Mucosa of rectum (tissue), 2 donors: ENCODE data around the gene ADGRL3.
"Not testable (repeated sequence)": the region's sequence is repeated elsewhere in the genome, so short reads cannot be mapped to it uniquely, and the experiment has no call there.

ENCODE experiments used
- H3K27ac ChIP-seq, 2 donors: one replicate each; pipeline ENCODE4 v1.7.0; 2013; ENCODE audit warnings: inconsistent platforms in 2 of 2, low read depth in 2 of 2, low read length in 2 of 2
- H3K27me3 ChIP-seq, 2 donors: one replicate each; pipeline ENCODE4 v1.7.0; 2013; ENCODE audit warnings: low read length in 2 of 2; ENCODE audit not compliant: control insufficient read depth in 2 of 2, insufficient read depth in 2 of 2
- H3K36me3 ChIP-seq, 2 donors: one replicate each; pipeline ENCODE4 v1.7.0; 2013; ENCODE audit warnings: low read length in 2 of 2; ENCODE audit not compliant: control insufficient read depth in 2 of 2, insufficient read depth in 2 of 2
- H3K4me1 ChIP-seq, 2 donors: one replicate each; pipeline ENCODE4 v1.7.0; 2013; ENCODE audit warnings: low read length in 2 of 2, mild to moderate bottlenecking in 1 of 2; ENCODE audit not compliant: control insufficient read depth in 2 of 2, insufficient read depth in 2 of 2
- H3K4me3 ChIP-seq, 2 donors: one replicate each; pipeline ENCODE4 v1.7.0; 2013; ENCODE audit warnings: low read length in 2 of 2
- H3K9ac ChIP-seq, 2 donors: one replicate each; pipeline ENCODE4 v1.7.0; 2013; ENCODE audit warnings: low read length in 2 of 2, low read depth in 1 of 2, mild to moderate bottlenecking in 1 of 2
- H3K9me3 ChIP-seq, 2 donors: one replicate each; pipeline ENCODE4 v1.7.0; 2013; ENCODE audit warnings: low read length in 2 of 2; ENCODE audit not compliant: control insufficient read depth in 2 of 2
- donor health status: healthy.
- donor health status: Normal muscosa, but diverticular disease.

ADGRL3 gene

DNA sequence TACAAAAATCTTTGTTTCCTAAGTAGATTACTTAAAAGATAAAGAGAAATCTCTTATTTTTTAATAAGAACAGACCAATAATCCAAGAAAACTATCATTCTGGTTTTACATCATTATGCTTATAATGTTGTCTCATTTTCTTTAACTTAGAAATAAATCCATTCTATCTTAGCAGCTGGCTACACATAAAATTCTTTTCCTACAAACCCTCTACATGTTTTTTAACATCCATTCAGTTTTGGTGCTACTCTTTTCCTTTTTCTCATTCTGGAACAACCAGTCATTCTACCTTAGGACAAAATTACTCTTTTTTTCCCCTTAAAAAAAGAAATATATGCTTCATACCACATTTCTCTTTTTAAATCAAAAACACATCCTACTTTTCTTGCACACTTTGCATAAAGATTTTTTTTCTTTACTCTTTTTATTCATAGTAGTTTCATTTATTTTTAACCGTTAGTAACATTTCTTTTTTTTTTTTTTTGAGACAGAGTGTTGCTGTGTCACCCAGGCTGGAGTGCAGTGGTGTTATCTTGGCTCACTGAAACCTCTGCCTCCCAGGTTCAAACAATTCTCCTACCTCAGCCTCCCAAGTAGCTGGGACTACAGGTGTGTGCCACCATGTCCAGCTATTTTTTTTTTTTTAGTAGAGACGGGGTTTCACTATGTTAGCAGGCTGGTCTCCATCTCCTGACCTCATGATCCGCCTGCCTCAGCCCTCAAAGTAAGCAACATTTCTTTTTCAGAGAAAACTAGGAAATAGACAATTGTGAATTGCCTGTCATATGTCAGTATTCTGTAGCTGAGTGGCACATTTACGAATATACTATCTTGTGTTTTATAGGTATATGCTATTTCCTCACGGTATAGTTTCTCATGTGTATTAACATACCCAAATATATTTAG lies 562.8 kb downstream of the ADGRL3 start:
- H3K9ac ChIP-seq = no peak overlapping the region
- H3K27ac ChIP-seq = no peak overlapping the region
- no peaks in the 10 kb centered on the region for H3K27me3 ChIP-seq
- H3K9me3 ChIP-seq = no peaks in the 10 kb centered on the region
- no peaks in the 10 kb centered on the region for H3K4me1 ChIP-seq
- no peak overlapping the region for H3K4me3 ChIP-seq
- H3K36me3 ChIP-seq = no peaks in the 10 kb centered on the region

DNA sequence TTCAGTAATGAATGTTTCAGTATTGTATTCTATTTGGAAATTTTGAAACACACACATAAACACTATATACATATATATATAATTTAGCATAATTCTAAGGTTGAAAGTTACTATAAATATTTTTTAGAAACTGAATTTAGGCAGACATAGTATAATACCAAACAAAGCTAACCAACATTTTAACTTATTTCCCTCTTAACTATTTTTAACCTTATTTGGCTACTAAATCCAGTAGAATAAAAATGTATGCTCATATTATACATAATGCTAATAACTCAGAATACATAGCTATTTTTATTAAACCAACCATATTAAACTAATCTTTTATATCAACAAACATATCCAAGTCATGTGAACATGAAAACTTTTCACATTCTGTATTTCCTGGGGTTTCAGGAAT lies 563.6 kb downstream of the ADGRL3 start:
- Histone ChIP-seq H3K9me3 (no peaks in the 10 kb centered on the region), H3K4me1 (no peaks in the 10 kb centered on the region), H3K27me3 (no peaks in the 10 kb centered on the region), H3K4me3 (no peak overlapping the region), H3K36me3 (no peaks in the 10 kb centered on the region), H3K27ac (no peak overlapping the region), H3K9ac (no peak overlapping the region)

DNA sequence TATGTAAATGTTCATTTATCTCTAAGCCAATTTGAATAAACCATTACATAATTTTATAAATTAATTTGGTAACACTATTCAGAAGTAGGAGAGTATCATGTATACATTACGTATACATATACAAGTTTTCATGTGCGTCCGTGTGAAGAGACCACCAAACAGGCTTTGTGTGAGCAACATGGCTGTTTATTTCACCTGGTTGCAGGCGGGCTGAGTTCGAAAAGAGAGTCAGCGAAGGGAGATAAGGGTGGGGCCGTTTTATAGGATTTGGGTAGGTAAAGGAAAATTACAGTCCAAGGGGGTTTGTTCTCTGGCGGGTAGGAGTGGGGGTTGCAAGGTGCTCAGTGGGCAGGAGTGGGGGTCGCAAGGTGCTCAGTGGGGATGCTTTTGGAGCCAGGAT lies 564.0 kb downstream of the ADGRL3 start:
- H3K27ac ChIP-seq, H3K9me3 ChIP-seq, H3K27me3 ChIP-seq, H3K4me1 ChIP-seq, H3K9ac ChIP-seq, H3K4me3 ChIP-seq, H3K36me3 ChIP-seq: not testable (repeated sequence)

DNA sequence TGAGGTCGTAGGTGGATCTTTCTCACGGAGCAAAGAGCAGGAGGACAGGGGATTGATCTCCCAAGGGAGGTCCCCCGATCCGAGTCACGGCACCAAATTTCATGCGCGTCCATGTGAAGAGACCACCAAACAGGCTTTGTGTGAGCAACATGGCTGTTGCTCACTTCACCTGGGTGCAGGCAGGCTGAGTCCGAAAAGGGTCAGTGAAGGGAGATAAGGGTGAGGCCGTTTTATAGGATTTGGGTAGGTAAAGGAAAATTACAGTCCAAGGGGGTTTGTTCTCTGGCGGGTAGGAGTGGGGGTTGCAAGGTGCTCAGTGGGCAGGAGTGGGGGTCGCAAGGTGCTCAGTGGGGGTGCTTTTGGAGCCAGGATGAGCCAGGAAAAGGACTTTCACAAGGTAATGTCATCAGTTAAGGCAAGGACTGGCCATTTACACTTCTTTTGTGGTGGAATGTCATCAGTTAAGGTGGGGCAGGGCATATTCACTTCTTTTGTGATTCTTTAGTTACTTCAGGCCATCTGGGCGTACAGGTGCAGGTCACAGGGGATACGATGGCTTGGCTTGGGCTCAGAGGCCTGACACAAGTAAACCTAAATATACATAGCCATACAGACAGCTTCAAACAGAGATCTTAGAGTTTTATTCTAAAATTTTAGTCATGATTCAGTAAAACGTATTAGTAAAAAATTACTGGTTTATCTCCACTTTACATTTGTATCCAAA lies 569.5 kb downstream of the ADGRL3 start:
- not testable (repeated sequence) for H3K9ac ChIP-seq

DNA sequence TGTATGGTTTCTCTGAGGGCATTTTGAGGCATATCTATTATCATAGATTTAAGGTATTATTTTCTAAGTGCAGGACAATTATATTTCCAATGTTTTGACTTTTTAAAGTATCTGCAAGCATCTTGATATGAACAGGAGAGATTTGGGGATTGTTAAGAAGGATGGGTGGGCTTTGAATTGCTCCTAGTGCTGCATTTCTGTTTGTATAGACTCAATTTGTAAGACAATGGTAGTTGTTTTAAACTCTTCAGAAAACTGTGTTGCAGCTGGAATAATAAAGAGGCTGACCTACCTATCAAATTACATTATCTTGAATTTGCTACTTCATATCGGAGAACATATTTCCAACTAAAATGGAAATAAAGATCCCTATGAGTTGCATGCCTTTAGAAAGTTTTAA lies 570.3 kb downstream of the ADGRL3 start:
- Histone ChIP-seq H3K27me3 (no peaks in the 10 kb centered on the region), H3K27ac (no peak overlapping the region), H3K9me3 (no peaks in the 10 kb centered on the region), H3K9ac (no peak overlapping the region), H3K4me1 (no peaks in the 10 kb centered on the region), H3K36me3 (no peaks in the 10 kb centered on the region), H3K4me3 (no peak overlapping the region)

More for the DNA sequence above, 569.5 kb downstream of the ADGRL3 start:
- H3K36me3 ChIP-seq, H3K4me1 ChIP-seq, H3K4me3 ChIP-seq, H3K9me3 ChIP-seq, H3K27me3 ChIP-seq, H3K27ac ChIP-seq: not testable (repeated sequence)

DNA sequence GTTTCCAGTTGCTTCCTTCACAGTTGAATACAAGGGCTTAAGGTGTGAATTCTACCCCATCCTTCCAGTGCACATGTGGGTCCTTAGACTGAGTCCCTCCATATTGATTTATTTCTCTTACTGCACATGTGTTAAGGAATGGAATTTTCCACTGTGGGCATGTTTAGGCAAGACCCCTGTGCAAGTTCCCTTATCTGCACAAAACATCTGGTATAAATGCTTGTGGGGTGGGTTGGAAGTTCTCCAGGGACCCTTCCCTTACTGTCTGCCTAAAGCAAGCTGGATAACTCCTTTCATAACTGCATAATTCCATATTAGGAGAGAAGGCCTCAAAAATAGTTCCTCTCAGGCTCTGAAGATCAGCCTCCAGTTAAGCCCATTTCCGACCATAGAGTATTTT lies 570.9 kb downstream of the ADGRL3 start:
- H3K27ac ChIP-seq = no peak overlapping the region
- no peaks in the 10 kb centered on the region for H3K36me3 ChIP-seq
- no peaks in the 10 kb centered on the region for H3K9me3 ChIP-seq
- no peaks in the 10 kb centered on the region for H3K27me3 ChIP-seq
- no peaks in the 10 kb centered on the region for H3K4me1 ChIP-seq
- H3K4me3 ChIP-seq = no peak overlapping the region
- no peak overlapping the region for H3K9ac ChIP-seq

DNA sequence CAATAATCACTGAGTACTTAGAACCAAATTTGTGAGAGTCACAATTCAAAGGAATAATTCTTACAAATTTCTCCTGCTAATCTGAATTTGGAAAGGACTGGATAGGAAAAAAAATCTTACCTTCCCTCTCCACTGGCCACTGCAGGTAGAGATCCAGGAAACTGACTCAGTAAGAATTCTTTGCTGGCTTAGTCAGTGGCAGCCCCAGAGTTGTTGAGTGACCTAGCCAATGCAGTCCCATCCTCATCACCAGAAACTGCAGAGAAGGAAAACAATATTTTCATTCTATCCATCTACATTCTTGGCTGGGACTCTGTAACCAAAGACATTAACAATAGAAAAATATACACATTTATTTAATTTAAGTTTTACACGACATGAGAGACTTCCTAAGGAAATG lies 572.0 kb downstream of the ADGRL3 start:
- Histone ChIP-seq H3K9me3 (no peaks in the 10 kb centered on the region), H3K4me1 (no peaks in the 10 kb centered on the region), H3K36me3 (no peaks in the 10 kb centered on the region), H3K9ac (no peak overlapping the region), H3K27me3 (no peaks in the 10 kb centered on the region), H3K27ac (no peak overlapping the region), H3K4me3 (no peak overlapping the region)

DNA sequence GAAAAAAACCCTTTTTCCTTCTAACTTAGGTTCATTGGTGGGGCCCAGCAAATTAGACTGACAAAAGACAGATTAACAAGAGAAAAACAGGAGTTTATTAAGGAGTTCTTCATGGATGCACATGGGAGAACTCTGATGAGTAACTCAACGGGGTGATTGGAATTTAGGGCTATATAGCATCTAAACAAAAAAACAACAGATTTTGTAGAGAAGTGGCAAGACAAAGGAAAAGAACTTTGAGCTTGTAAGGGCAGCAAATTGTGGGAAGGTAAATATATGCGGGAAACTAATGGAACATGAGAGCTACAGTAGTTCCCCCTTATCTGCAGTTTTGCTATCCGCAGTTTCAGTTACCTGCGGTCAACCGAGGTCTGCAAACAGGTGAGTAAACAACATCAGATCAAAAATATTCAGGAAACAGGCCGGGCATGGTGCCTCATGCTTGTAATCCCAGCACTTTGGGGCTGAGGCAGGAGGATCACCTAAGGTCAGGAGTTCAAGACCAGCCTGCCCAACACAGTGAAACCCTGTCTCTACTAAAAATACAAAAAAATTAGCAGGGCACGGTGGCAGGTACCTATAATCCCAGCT lies 573.6 kb downstream of the ADGRL3 start:
- no peak overlapping the region for H3K9ac ChIP-seq
- no peaks in the 10 kb centered on the region for H3K4me1 ChIP-seq
- no peaks in the 10 kb centered on the region for H3K9me3 ChIP-seq
- no peaks in the 10 kb centered on the region for H3K36me3 ChIP-seq
- no peak overlapping the region for H3K4me3 ChIP-seq
- H3K27me3 ChIP-seq = no peaks in the 10 kb centered on the region
- H3K27ac ChIP-seq = no peak overlapping the region

DNA sequence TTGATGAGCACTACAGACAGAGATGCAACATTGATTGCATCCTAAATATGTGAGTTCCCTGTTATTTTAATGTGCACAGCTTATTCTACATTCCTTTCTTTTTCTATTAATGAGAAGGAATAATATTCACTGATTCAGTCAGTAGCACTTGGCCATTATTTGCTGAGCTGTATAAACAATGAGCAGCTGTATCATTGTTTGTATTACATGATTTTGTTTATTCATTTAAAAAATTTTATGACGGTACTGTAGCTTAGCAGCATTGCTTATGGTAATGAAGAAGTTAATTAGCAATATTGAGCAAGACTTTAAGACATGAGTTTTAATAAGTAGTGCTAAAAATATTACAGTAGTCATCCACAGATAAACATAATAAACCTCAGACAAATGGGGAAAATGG lies 582.0 kb downstream of the ADGRL3 start:
- H3K4me3 ChIP-seq = no peak overlapping the region

DNA sequence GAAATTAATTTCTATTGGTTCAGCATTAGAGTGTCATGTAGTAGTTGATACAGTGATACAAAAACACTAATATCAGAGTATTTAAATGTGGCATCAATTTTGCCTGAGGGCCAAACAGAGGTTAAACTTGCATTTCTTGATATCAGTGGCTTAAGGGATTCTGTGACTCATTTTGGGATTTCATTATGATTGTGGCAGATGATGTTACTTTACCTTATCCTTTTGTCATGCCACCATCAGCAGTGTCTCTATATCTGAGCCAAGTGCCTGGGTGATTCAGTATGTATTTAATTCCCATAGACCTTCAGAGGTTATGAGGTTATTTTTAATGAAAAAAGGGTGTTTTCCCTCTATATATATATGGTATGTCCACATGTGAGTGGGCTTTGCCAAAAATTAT lies 582.9 kb downstream of the ADGRL3 start:
- no peak overlapping the region for H3K27ac ChIP-seq
- no peak overlapping the region for H3K4me3 ChIP-seq
- H3K9me3 ChIP-seq = no peaks in the 10 kb centered on the region
- no peaks in the 10 kb centered on the region for H3K27me3 ChIP-seq
- H3K9ac ChIP-seq = no peak overlapping the region
- no peaks in the 10 kb centered on the region for H3K4me1 ChIP-seq
- H3K36me3 ChIP-seq = no peaks in the 10 kb centered on the region

More for the DNA sequence above, 582.0 kb downstream of the ADGRL3 start:
- H3K9me3 ChIP-seq = no peaks in the 10 kb centered on the region
- no peaks in the 10 kb centered on the region for H3K4me1 ChIP-seq
- no peaks in the 10 kb centered on the region for H3K27me3 ChIP-seq
- H3K9ac ChIP-seq = no peak overlapping the region
- no peaks in the 10 kb centered on the region for H3K36me3 ChIP-seq
- H3K27ac ChIP-seq = no peak overlapping the region
